BLaER1 (cell line): ENCODE results near the gene EPC2.
"Not testable (repeated sequence)": the region's sequence is repeated elsewhere in the genome, so short reads cannot be mapped to it uniquely, and the experiment has no call there.

Source experiments
- H3K27ac ChIP-seq: shearing (Covaris generic); formaldehyde crosslinking; 2 replicates; pipeline ENCODE4 v1.8.1; 2022
- H3K27me3 ChIP-seq: shearing (Covaris generic); formaldehyde crosslinking; 2 replicates; pipeline ENCODE4 v1.8.1; 2022
- H3K36me3 ChIP-seq: shearing (Covaris generic); formaldehyde crosslinking; 2 replicates; pipeline ENCODE4 v1.8.1; 2022
- H3K4me1 ChIP-seq: shearing (Covaris generic); formaldehyde crosslinking; 2 replicates; pipeline ENCODE4 v1.8.1; 2022
- H3K4me2 ChIP-seq: shearing (Covaris generic); formaldehyde crosslinking; 2 replicates; pipeline ENCODE4 v1.8.1; 2022
- H3K4me3 ChIP-seq: shearing (Covaris generic); formaldehyde crosslinking; 2 replicates; pipeline ENCODE4 v1.8.1; 2022
- H3K9ac ChIP-seq: shearing (Covaris generic); formaldehyde crosslinking; 2 replicates; pipeline ENCODE4 v1.8.1; 2022
- H3K9me3 ChIP-seq: shearing (Covaris generic); formaldehyde crosslinking; 2 replicates; pipeline ENCODE4 v1.8.1; 2022
- H4K20me1 ChIP-seq: shearing (Covaris generic); formaldehyde crosslinking; 2 replicates; pipeline ENCODE4 v1.8.1; 2022
- Cebpa-rat ChIP-seq: shearing (Covaris generic); IDR thresholded peaks from 2 replicates; pipeline ENCODE4 v1.8.1; 2022

EPC2 gene

GRCh38 chr2:148651972-148652371 is 7.4 kb downstream of the EPC2 start:
- TF ChIP-seq Cebpa-rat: no peak
- Histone ChIP-seq H3K9ac (no peak overlapping the region), H3K4me2 (no peak overlapping the region)

GRCh38 chr2:148653437-148653836 is 8.9 kb downstream of the EPC2 start:
- Histone ChIP-seq H3K4me3 (no peak overlapping the region), H3K27me3 (no peaks in the 10 kb centered on the region), H3K27ac (no peak overlapping the region), H3K4me2 (peak overlapping the region; percentile 56), H3K9me3 (no peaks in the 10 kb centered on the region), H4K20me1 (peaks cover 100% of the 10 kb centered on the region), H3K4me1 (peaks cover 9% of the 10 kb centered on the region), H3K36me3 (no peaks in the 10 kb centered on the region), H3K9ac (peak overlapping the region; percentile 46; the same call in 1 of the 2 replicates)
- no peak for TF ChIP-seq Cebpa-rat

More at GRCh38 chr2:148651972-148652371, 7.4 kb downstream of the EPC2 start:
- Histone ChIP-seq H4K20me1 (peaks cover 98% of the 10 kb centered on the region), H3K36me3 (no peaks in the 10 kb centered on the region), H3K4me1 (peaks cover 14% of the 10 kb centered on the region), H3K9me3 (no peaks in the 10 kb centered on the region), H3K27ac (no peak overlapping the region), H3K27me3 (no peaks in the 10 kb centered on the region), H3K4me3 (no peak overlapping the region)

- no peak for TF ChIP-seq Cebpa-rat
- Histone ChIP-seq H3K9me3 (no peaks in the 10 kb centered on the region), H3K9ac (no peak overlapping the region), H3K27me3 (no peaks in the 10 kb centered on the region), H3K4me1 (peaks cover 17% of the 10 kb centered on the region), H4K20me1 (peaks cover 100% of the 10 kb centered on the region), H3K27ac (no peak overlapping the region), H3K36me3 (no peaks in the 10 kb centered on the region), H3K4me3 (no peak overlapping the region), H3K4me2 (no peak overlapping the region)
Observed at GRCh38 chr2:148654435-148654834, 9.9 kb downstream of the EPC2 start.

- no peaks in the 10 kb centered on the region for H3K9me3 ChIP-seq
- peaks cover 33% of the 10 kb centered on the region for H3K4me1 ChIP-seq
- H3K27me3 ChIP-seq: no peaks in the 10 kb centered on the region
- no peak overlapping the region for H3K27ac ChIP-seq
- no peak overlapping the region for H3K4me2 ChIP-seq
- no peaks in the 10 kb centered on the region for H3K36me3 ChIP-seq
- H4K20me1 ChIP-seq: peaks cover 96% of the 10 kb centered on the region
- H3K9ac ChIP-seq: no peak overlapping the region
- TF ChIP-seq Cebpa-rat: no peak
- H3K4me3 ChIP-seq: no peak overlapping the region
Observed at GRCh38 chr2:148656516-148656915, 12.0 kb downstream of the EPC2 start.

GRCh38 chr2:148658807-148659722 is 14.5 kb downstream of the EPC2 start:
- no peak overlapping the region for H3K27ac ChIP-seq

DNA sequence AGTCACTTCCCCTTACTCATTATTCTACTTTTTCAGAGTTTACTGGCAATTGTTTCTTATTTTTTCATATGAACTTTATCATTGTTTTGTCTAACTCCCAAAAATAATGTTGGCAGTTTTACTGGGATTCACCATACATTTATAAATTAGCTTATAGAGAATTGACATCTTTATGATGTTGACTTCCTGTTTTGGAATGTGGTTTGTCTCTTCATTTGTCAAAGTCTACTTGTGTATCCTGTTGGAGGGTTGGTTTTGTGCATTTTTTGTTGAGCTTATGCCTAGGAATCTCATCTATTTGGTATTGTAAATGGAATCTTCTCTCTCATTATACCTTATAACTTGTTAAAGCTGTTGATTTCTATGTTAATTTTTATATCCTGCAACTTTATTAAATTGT is 16.4 kb downstream of the EPC2 start:
- no peak for TF ChIP-seq Cebpa-rat
- Histone ChIP-seq H3K27ac (no peak overlapping the region), H3K4me3 (no peak overlapping the region), H3K36me3 (no peaks in the 10 kb centered on the region), H3K9me3 (peaks cover 25% of the 10 kb centered on the region; the same call in 1 of the 2 replicates), H4K20me1 (peaks cover 76% of the 10 kb centered on the region), H3K4me2 (peak overlapping the region; percentile 31), H3K9ac (no peak overlapping the region), H3K27me3 (no peaks in the 10 kb centered on the region), H3K4me1 (peaks cover 24% of the 10 kb centered on the region)

More at GRCh38 chr2:148658807-148659722, 14.5 kb downstream of the EPC2 start:
- no peaks in the 10 kb centered on the region for H3K27me3 ChIP-seq
- peaks cover 19% of the 10 kb centered on the region; the same call in 1 of the 2 replicates for H3K9me3 ChIP-seq
- H3K36me3 ChIP-seq: no peaks in the 10 kb centered on the region
- peaks cover 24% of the 10 kb centered on the region for H3K4me1 ChIP-seq
- TF ChIP-seq Cebpa-rat: no peak
- no peak overlapping the region for H3K9ac ChIP-seq
- H4K20me1 ChIP-seq: peaks cover 76% of the 10 kb centered on the region
- no peak overlapping the region; the same call in 1 of the 2 replicates for H3K4me2 ChIP-seq
- no peak overlapping the region for H3K4me3 ChIP-seq

DNA sequence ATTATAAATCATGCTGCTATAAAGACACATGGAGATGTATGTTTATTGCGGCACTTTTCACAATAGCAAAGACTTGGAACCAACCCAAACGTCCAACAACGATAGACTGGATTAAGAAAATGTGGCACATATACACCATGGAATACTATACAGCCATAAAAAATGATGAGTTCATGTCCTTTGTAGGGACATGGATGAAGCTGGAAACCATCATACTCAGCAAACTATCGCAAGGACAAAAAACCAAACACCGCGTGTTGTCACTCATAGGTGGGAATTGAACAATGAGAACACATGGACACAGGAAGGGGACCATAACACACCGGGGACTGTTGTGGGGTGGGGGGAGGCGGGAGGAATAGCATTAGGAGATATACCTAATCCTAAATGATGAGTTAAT is 17.8 kb downstream of the EPC2 start:
- not testable (repeated sequence) for H3K4me2 ChIP-seq, H3K4me3 ChIP-seq, H3K27ac ChIP-seq, H3K9ac ChIP-seq, H3K27me3 ChIP-seq, H3K36me3 ChIP-seq
- Histone ChIP-seq H3K9me3 (peaks cover 25% of the 10 kb centered on the region; the same call in 1 of the 2 replicates), H3K4me1 (peaks cover 24% of the 10 kb centered on the region), H4K20me1 (peaks cover 76% of the 10 kb centered on the region)

DNA sequence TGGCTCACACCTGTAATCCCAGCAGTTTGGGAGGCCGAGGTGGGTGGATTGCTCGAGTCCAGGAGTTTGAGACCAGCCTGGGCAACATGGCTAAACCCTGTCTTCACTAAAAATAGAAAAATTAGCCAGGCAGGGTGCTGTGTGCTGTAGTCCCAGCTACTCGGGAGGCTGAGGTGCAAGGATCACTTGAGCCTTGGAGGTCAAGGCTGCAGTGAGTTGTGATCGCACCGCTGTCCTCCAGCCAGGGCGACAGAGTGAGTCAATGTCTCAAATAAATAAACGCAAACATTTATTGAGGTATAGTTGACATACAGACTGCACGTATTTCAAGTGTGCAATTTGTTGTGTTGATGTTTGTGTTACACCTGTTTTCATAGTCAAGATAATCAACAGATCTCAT is 19.7 kb downstream of the EPC2 start:
- Histone ChIP-seq H3K9me3 (peaks cover 34% of the 10 kb centered on the region), H3K27me3 (no peaks in the 10 kb centered on the region), H3K36me3 (no peaks in the 10 kb centered on the region), H3K9ac (no peak overlapping the region), H4K20me1 (peaks cover 76% of the 10 kb centered on the region), H3K27ac (no peak overlapping the region), H3K4me3 (no peak overlapping the region), H3K4me1 (peaks cover 19% of the 10 kb centered on the region), H3K4me2 (no peak overlapping the region)
- TF ChIP-seq Cebpa-rat: no peak

DNA sequence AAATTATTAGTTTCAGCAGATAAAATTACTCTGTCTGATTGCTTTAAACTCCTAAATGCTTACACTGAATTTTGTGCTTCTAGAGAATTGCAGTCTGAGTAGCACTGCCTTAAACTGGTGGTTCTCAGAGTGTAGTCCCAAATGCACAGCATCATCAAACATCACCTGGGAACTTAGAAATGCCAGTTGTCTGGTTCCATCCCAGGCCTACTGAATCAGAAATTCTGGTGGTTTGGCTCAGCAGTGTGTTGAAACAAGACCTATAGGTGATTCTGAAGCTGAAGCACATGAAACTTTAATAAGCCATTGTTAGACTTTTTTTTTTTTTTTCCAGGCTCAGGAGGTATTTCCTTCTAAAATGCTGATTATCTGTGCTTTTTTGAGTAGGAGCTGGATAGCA is 22.0 kb downstream of the EPC2 start:
- no peak overlapping the region for H3K9ac ChIP-seq
- H3K27ac ChIP-seq: no peak overlapping the region
- no peaks in the 10 kb centered on the region for H3K4me1 ChIP-seq
- H3K4me2 ChIP-seq: no peak overlapping the region
- peaks cover 80% of the 10 kb centered on the region for H4K20me1 ChIP-seq
- H3K27me3 ChIP-seq: no peaks in the 10 kb centered on the region
- TF ChIP-seq Cebpa-rat: no peak
- H3K4me3 ChIP-seq: no peak overlapping the region
- H3K9me3 ChIP-seq: peaks cover 49% of the 10 kb centered on the region
- H3K36me3 ChIP-seq: no peaks in the 10 kb centered on the region

DNA sequence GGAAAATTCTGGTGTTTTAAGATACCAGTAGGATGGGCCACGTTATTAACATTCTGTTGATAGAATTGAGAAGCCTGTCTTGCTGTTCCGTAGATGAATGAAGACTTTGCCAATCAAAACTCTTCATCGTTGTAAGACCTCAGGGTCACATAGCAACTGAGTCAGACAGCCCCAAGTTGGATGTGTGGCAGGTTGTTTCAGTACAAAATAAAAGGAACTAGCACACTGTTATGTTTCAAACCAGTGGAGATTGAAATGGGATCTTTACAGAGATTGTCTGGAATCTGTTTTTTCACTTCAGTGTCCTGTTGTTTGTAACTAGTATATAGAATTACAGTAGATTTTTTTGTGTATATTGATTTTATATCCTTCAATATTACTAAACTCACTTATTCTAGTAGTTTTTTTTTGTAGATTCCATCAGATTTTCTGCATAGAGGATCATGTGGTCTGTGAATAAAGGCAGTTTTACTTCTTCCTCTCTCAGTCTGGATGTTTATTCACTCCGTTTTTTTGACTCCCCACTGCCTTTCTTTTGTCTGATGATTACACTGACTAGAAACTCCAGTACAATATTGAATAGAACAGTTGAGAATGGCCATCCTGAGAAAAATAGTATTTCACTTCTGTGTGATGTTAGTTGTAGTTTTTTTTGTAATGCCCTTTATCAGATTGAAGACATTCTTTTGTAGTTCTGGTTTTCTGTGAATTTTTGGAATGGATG is 22.7 kb downstream of the EPC2 start:
- Histone ChIP-seq H3K27me3 (no peaks in the 10 kb centered on the region), H4K20me1 (peaks cover 82% of the 10 kb centered on the region), H3K9me3 (peaks cover 50% of the 10 kb centered on the region), H3K9ac (no peak overlapping the region), H3K4me1 (no peaks in the 10 kb centered on the region), H3K36me3 (no peaks in the 10 kb centered on the region), H3K4me2 (no peak overlapping the region), H3K4me3 (no peak overlapping the region), H3K27ac (no peak overlapping the region)
- TF ChIP-seq Cebpa-rat: no peak
